Progenitor cell of endocrine pancreas (in vitro differentiated cells): Measurements from ENCODE around the gene TP53AIP1. TPM values are rescaled to one million over a fixed set of nuclear protein-coding genes. Genes with fewer than 3 reads are reported as not detected.
"Not testable (repeated sequence)": the region's sequence is repeated elsewhere in the genome, so short reads cannot be mapped to it uniquely, and the experiment has no call there.

Source experiments
- DNase-seq: peaks from one replicate; pipeline ENCODE4 v3.0.0; 2021; ENCODE audit warnings: low spot score; ENCODE audit not compliant: unreplicated experiment
- H3K27ac Mint-ChIP-seq: 2 replicates; pipeline ENCODE4 v1.8.0; 2021; ENCODE audit warnings: mild to moderate bottlenecking, moderate library complexity, mixed read lengths
- H3K27me3 Mint-ChIP-seq: 2 replicates; pipeline ENCODE4 v1.8.0; 2021; ENCODE audit warnings: mixed read lengths
- H3K36me3 Mint-ChIP-seq: 2 replicates; pipeline ENCODE4 v1.8.0; 2022; ENCODE audit warnings: mixed read lengths; ENCODE audit not compliant: insufficient read depth
- H3K4me1 Mint-ChIP-seq: 2 replicates; pipeline ENCODE4 v1.8.0; 2021; ENCODE audit warnings: low read depth, mixed read lengths
- H3K4me3 Mint-ChIP-seq: 2 replicates; pipeline ENCODE4 v1.8.0; 2021; ENCODE audit warnings: low read depth, mild to moderate bottlenecking, moderate library complexity, mixed read lengths
- H3K9me3 Mint-ChIP-seq: 2 replicates; pipeline ENCODE4 v1.8.0; 2021; ENCODE audit warnings: low read depth, mixed read lengths
- total RNA-seq: library from RNA; stranded (reverse); gene quantifications from 2 replicates; pipeline ENCODE4 v1.2.1, GENCODE V29; 2021
- TF ChIP-seq, protein P1 (sequence below): fragments of 200-600 bp; sonication (generic); IDR thresholded peaks from one replicate; pipeline ENCODE4 v1.5.0; 2021; ENCODE audit warnings: antibody characterized with exemption, mild to moderate bottlenecking; ENCODE audit not compliant: unreplicated experiment

The TP53AIP1 gene
- total RNA-seq, 1 donor from 2014 or later: 0.12 TPM

DNA sequence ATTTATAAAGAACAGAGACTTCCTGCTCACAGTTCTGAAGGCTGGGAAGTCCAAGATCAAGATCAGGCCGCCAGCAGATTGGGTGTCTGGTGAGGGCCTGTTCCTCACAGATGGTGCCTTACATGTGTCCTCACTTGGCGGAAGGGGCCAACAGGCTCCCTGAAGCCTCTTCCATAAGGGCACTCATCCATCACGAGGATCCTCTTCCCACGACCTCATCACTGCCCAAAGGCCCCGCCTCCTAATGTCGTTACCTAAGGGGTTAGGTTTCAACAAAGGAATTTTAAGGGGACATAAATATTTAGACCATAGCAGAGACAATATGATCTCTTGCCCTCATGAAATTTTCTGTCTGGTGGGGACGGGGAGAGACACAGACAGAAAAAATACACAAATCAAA is 18.6 kb downstream of the TP53AIP1 start:
- Mint-ChIP-seq H3K4me1 (no peaks in the 10 kb centered on the region), H3K27me3 (peaks cover 62% of the 10 kb centered on the region), H3K4me3 (no peak overlapping the region), H3K36me3 (no peaks in the 10 kb centered on the region), H3K9me3 (no peaks in the 10 kb centered on the region), H3K27ac (no peak overlapping the region)
- TF ChIP-seq, protein P1, sequence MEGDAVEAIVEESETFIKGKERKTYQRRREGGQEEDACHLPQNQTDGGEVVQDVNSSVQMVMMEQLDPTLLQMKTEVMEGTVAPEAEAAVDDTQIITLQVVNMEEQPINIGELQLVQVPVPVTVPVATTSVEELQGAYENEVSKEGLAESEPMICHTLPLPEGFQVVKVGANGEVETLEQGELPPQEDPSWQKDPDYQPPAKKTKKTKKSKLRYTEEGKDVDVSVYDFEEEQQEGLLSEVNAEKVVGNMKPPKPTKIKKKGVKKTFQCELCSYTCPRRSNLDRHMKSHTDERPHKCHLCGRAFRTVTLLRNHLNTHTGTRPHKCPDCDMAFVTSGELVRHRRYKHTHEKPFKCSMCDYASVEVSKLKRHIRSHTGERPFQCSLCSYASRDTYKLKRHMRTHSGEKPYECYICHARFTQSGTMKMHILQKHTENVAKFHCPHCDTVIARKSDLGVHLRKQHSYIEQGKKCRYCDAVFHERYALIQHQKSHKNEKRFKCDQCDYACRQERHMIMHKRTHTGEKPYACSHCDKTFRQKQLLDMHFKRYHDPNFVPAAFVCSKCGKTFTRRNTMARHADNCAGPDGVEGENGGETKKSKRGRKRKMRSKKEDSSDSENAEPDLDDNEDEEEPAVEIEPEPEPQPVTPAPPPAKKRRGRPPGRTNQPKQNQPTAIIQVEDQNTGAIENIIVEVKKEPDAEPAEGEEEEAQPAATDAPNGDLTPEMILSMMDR: no peak
- DNase-seq: no peak

GRCh38 chr11:128921793-128922192 is 20.9 kb downstream of the TP53AIP1 start:
- no peaks in the 10 kb centered on the region for H3K4me1 Mint-ChIP-seq
- peaks cover 45% of the 10 kb centered on the region for H3K27me3 Mint-ChIP-seq
- no peak overlapping the region for H3K4me3 Mint-ChIP-seq
- no peaks in the 10 kb centered on the region for H3K9me3 Mint-ChIP-seq
- H3K27ac Mint-ChIP-seq: no peak overlapping the region
- TF ChIP-seq, protein P1: no peak
- DNase-seq: no peak
- no peaks in the 10 kb centered on the region for H3K36me3 Mint-ChIP-seq

DNA sequence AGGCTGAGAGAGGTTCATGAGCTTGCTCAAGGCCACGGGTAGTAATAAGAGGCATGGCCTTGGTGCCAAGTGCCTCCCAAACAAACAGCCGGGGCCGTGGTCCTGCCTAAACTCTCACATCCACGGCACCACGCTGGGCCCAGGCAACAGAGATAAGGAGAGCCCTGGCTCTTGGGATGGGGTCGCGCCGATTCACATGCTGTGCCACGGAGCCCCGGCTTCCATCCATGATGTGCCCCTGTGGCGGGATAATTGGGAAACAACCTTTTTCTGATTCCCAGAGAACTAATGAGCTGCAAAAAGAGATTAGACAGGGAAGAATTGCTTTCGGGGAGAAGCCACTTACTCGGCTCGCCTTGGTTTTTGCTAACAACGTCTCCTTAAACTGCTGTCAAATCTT is 22.0 kb downstream of the TP53AIP1 start:
- Mint-ChIP-seq H3K4me1 (no peaks in the 10 kb centered on the region), H3K36me3 (no peaks in the 10 kb centered on the region)
- TF ChIP-seq, protein P1: no peak

GRCh38 chr11:128919635-128920034 is 23.0 kb downstream of the TP53AIP1 start:
- not testable (repeated sequence) for H3K4me1 Mint-ChIP-seq, H3K36me3 Mint-ChIP-seq
- H3K27me3 Mint-ChIP-seq: peaks cover 39% of the 10 kb centered on the region

More for the DNA sequence above, 22.0 kb downstream of the TP53AIP1 start:
- Mint-ChIP-seq H3K27ac (no peak overlapping the region), H3K27me3 (peaks cover 39% of the 10 kb centered on the region), H3K9me3 (peaks cover 5% of the 10 kb centered on the region), H3K4me3 (no peak overlapping the region)
- no peak for DNase-seq

DNA sequence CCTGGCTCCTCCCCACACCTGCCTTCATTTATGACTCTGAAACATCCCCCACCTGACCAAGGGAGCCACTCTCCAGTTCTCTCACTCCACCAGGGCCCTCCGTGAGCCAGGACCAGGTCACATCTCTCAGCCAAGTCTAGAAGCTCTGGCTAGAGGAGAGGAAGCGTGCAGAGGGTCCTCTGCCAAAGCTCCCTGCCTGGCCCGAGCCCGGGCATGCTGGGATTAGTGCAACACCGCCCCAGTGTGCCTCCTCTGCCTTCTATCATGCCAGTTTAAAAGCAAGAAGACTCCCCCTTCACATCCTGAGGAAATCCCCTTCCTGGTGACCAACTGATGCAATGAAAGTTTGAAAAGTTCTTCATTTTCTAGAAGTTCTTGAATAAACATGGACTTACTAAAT is 23.5 kb downstream of the TP53AIP1 start:
- H3K9me3 Mint-ChIP-seq: peaks cover 5% of the 10 kb centered on the region
- TF ChIP-seq, protein P1: no peak
- peaks cover 40% of the 10 kb centered on the region for H3K27me3 Mint-ChIP-seq
- no peaks in the 10 kb centered on the region for H3K36me3 Mint-ChIP-seq
- DNase-seq: no peak
- H3K4me1 Mint-ChIP-seq: no peaks in the 10 kb centered on the region
- no peak overlapping the region for H3K4me3 Mint-ChIP-seq
- H3K27ac Mint-ChIP-seq: no peak overlapping the region

More at GRCh38 chr11:128919635-128920034, 23.0 kb downstream of the TP53AIP1 start:
- not testable (repeated sequence) for H3K4me3 Mint-ChIP-seq, H3K9me3 Mint-ChIP-seq, DNase-seq, H3K27ac Mint-ChIP-seq

DNA sequence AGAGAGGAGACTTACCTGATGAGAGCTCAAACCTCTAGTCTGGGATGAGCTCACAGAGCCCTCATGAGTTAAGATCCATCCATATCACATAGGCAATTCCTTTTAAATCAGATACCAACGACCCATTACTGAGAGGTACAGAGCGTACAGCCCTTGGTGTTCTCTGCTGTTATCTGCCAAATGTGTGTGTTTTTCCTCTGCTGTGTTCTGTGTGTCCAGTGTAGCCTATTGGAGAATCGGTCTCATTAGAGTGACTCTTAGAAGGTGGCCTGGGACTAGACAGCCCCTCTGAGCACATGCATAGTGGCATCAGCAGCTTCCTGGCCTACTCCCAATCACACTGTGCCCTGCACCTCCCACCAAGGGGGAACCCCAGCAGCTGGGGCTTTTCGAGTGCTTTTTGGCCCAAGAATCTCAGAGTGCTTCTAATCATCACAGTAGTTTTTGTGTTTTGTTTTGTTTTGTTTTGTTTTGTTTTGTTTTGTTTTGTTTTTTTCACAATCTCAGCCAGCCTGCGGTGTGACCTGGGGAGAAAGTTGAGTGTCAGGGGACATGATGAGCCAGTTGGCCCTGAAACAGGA is 25.4 kb downstream of the TP53AIP1 start:
- no peak overlapping the region for H3K4me3 Mint-ChIP-seq
- TF ChIP-seq, protein P1: no peak
- no peaks in the 10 kb centered on the region for H3K36me3 Mint-ChIP-seq
- H3K27me3 Mint-ChIP-seq: peaks cover 42% of the 10 kb centered on the region
- DNase-seq: no peak
- H3K27ac Mint-ChIP-seq: no peak overlapping the region
- H3K4me1 Mint-ChIP-seq: no peaks in the 10 kb centered on the region
- peaks cover 5% of the 10 kb centered on the region for H3K9me3 Mint-ChIP-seq
